ENCODE results near the gene MSI2.

MSI2 gene

DNA sequence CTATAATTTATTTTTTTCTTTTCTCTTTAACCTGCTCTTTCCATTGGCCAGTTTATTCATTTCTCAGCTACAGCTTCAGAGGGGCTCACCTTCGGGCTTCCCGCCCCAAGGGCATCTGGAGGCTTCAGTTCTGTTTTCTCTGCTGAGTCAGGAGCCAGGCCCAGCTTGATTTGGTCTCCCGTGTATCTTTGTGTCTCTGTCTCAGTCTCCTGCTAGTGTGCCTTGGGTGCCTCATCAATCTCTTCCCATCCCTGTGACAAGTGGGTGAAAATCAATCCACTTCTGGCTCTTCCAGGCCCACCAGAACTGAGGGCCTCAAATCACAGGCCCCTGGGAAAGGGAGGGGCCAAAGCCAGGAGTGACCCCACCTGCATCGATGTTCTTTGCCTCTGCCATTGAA is 416.6 kb downstream of the MSI2 start:
- no peak for DNase-seq (ENCODE audit: low read depth)
- H3K4me3 ChIP-seq (ENCODE audit: control insufficient read depth, low read depth, low read length): no peak overlapping the region
- no peak for TF ChIP-seq CTCF (IDR thresholded peaks at IDR 0.05; ENCODE audit: control insufficient read depth, insufficient read depth, low read depth, low read length, missing control alignments)

DNA sequence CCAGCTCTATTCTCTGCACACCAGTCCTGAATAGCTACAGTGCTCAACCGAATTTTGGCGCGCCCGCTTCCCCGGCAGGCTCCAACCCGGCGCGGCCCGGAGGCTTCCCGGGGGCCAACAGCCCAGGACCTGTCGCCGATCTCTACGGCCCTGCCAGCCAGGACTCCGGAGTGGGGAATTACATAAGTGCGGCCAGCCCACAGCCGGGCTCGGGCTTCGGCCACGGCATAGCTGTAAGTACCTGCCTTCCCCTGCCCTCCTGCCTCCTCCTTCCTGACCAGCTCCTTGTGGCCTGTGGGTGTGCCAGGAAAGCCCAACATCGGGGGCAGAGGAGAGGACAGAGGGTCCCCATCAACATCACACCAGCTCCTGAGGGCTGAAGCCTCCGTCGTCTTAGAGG is 418.6 kb downstream of the MSI2 start:
- no peak for DNase-seq (ENCODE audit: low read depth)
- H3K4me3 ChIP-seq (ENCODE audit: control insufficient read depth, low read depth, low read length): no peak overlapping the region
- no peak for TF ChIP-seq CTCF (IDR thresholded peaks at IDR 0.05; ENCODE audit: control insufficient read depth, insufficient read depth, low read depth, low read length, missing control alignments)

- TF ChIP-seq CTCF (IDR thresholded peaks at IDR 0.05; ENCODE audit: control insufficient read depth, insufficient read depth, low read depth, low read length, missing control alignments): no peak
- no peak overlapping the region for H3K4me3 ChIP-seq (ENCODE audit: control insufficient read depth, low read depth, low read length)
- DNase-seq (ENCODE audit: low read depth): no peak
Observed at GRCh38 chr17:57675427-57676387, 419.4 kb downstream of the MSI2 start.

DNA sequence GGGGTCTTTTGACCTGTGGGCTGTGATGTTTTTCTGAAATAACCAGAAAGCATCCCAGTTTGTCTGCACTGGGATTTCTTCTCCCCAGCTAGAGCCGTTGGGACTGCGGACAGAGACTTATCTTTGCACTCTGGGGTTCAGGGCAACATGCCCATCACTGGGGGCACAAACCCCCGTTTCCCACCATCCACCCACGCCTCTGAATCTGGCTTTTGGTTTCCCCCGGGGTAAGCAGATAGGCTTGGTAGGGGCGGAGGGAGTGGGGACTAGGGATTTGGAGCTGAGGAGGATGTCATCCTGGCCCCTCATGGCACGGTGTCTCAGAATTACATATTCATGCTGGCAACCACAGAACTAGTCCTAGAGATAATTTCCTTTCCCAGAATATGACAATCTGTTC is 420.2 kb downstream of the MSI2 start:
- no peak for TF ChIP-seq CTCF (IDR thresholded peaks at IDR 0.05; ENCODE audit: control insufficient read depth, insufficient read depth, low read depth, low read length, missing control alignments)
- no peak overlapping the region for H3K4me3 ChIP-seq (ENCODE audit: control insufficient read depth, low read depth, low read length)
- DNase-seq (ENCODE audit: low read depth): no peak

DNA sequence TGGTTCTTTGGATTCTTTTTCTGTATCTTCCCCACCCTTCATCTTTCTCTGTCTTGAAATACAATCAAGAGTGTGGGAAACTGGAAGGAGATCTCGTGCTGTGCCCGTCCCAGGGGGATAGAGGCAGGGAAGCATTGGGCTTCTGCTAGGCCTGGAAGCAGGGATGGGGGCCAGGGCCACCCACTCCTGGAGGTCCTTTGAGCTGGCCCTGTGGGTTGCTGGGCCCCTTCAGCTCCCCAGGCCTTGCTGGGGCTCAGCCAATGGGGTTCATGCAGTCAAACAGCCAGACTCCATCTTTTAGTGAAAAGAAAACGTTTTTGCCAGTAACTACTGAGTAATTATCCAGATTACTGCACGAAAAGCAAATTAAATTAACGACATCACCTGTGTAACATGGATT is 421.0 kb downstream of the MSI2 start:
- TF ChIP-seq CTCF (IDR thresholded peaks at IDR 0.05; ENCODE audit: control insufficient read depth, insufficient read depth, low read depth, low read length, missing control alignments): no peak
- H3K4me3 ChIP-seq (ENCODE audit: control insufficient read depth, low read depth, low read length): no peak overlapping the region
- no peak for DNase-seq (ENCODE audit: low read depth)

DNA sequence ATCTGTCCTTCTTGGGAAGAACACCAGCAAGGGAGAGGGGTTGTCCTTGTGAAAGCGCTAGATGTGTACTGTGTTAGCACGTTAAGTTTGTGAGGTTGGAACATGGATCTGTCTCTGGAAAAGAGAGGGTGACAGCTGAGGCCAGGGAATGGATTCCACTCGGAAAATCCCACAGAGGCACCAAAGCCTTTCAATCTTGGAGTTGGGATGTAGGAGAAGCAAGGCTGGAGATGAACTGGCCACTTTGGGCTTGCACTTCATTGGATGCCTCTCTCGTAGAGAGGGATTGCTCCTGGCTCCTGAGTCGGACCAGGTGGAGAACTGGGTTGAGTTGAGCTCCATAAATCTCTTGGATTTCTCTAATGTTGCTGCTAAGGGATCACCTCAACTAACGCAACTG is 421.5 kb downstream of the MSI2 start:
- no peak overlapping the region for H3K4me3 ChIP-seq (ENCODE audit: control insufficient read depth, low read depth, low read length)
- no peak for DNase-seq (ENCODE audit: low read depth)
- TF ChIP-seq CTCF (IDR thresholded peaks at IDR 0.05; ENCODE audit: control insufficient read depth, insufficient read depth, low read depth, low read length, missing control alignments): no peak

All from AG09309 (cell line).